HUES48 (cell line): ENCODE measurements around the gene SMLR1.

ENCODE experiments used
- H3K27ac ChIP-seq: one replicate; pipeline ENCODE4 v1.7.0; 2013; ENCODE audit warnings: low read depth, low read length, inconsistent platforms
- H3K27me3 ChIP-seq: 2 replicates; pipeline ENCODE4 v1.6.1; 2013; ENCODE audit warnings: mild to moderate bottlenecking, low read length; ENCODE audit not compliant: control insufficient read depth, insufficient read depth
- H3K36me3 ChIP-seq: 2 replicates; pipeline ENCODE4 v1.6.1; 2013; ENCODE audit warnings: low read length; ENCODE audit not compliant: control insufficient read depth, insufficient read depth
- H3K4me1 ChIP-seq: 2 replicates; pipeline ENCODE4 v1.6.1; 2013; ENCODE audit warnings: mild to moderate bottlenecking, low read length; ENCODE audit not compliant: control insufficient read depth, insufficient read depth
- H3K4me3 ChIP-seq: 2 replicates; pipeline ENCODE4 v1.5.1; 2013; ENCODE audit warnings: mild to moderate bottlenecking, low read depth, low read length
- H3K9ac ChIP-seq: 2 replicates; pipeline ENCODE4 v1.6.1; 2013; ENCODE audit warnings: mild to moderate bottlenecking, low read depth, low read length, moderate library complexity
- H3K9me3 ChIP-seq: 2 replicates; pipeline ENCODE4 v1.6.1; 2013; ENCODE audit warnings: low read length; ENCODE audit not compliant: control insufficient read depth, insufficient read depth

The SMLR1 gene

GRCh38 chr6:130858054-130858453, 30.8 kb downstream of the SMLR1 start:
- no peaks in the 10 kb centered on the region; the same call in 1 of the 2 replicates for H3K36me3 ChIP-seq

GRCh38 chr6:130858498-130859160, 31.4 kb downstream of the SMLR1 start:
- no peak overlapping the region for H3K27ac ChIP-seq
- H3K27me3 ChIP-seq: no peaks in the 10 kb centered on the region
- H3K9me3 ChIP-seq: no peaks in the 10 kb centered on the region
- no peak overlapping the region for H3K4me3 ChIP-seq
- H3K9ac ChIP-seq: no peak overlapping the region
- no peaks in the 10 kb centered on the region; the same call in 1 of the 2 replicates for H3K36me3 ChIP-seq
- H3K4me1 ChIP-seq: peaks cover 29% of the 10 kb centered on the region

More at GRCh38 chr6:130858054-130858453, 30.8 kb downstream of the SMLR1 start:
- Histone ChIP-seq H3K9me3 (no peaks in the 10 kb centered on the region), H3K4me3 (no peak overlapping the region), H3K9ac (no peak overlapping the region), H3K27me3 (no peaks in the 10 kb centered on the region), H3K4me1 (peaks cover 29% of the 10 kb centered on the region), H3K27ac (no peak overlapping the region)

GRCh38 chr6:130859161-130859867, 32.1 kb downstream of the SMLR1 start:
- Histone ChIP-seq H3K9me3 (no peaks in the 10 kb centered on the region), H3K36me3 (no peaks in the 10 kb centered on the region; the same call in 1 of the 2 replicates), H3K4me1 (peaks cover 23% of the 10 kb centered on the region; the same call in 1 of the 2 replicates), H3K27me3 (no peaks in the 10 kb centered on the region), H3K4me3 (no peak overlapping the region), H3K27ac (no peak overlapping the region), H3K9ac (no peak overlapping the region)

GRCh38 chr6:130862370-130862769, 35.2 kb downstream of the SMLR1 start:
- Histone ChIP-seq H3K4me1 (peaks cover 23% of the 10 kb centered on the region; the same call in 1 of the 2 replicates), H3K9ac (no peak overlapping the region), H3K36me3 (peaks cover 6% of the 10 kb centered on the region), H3K4me3 (no peak overlapping the region), H3K9me3 (no peaks in the 10 kb centered on the region), H3K27me3 (no peaks in the 10 kb centered on the region), H3K27ac (peak overlapping the region; percentile 21)

GRCh38 chr6:130863415-130864230, 36.4 kb downstream of the SMLR1 start:
- no peaks in the 10 kb centered on the region for H3K9me3 ChIP-seq
- H3K36me3 ChIP-seq: peaks cover 6% of the 10 kb centered on the region
- no peak overlapping the region for H3K4me3 ChIP-seq
- H3K27me3 ChIP-seq: no peaks in the 10 kb centered on the region
- H3K27ac ChIP-seq: no peak overlapping the region
- H3K4me1 ChIP-seq: peaks cover 21% of the 10 kb centered on the region; the same call in 1 of the 2 replicates
- no peak overlapping the region for H3K9ac ChIP-seq

GRCh38 chr6:130864344-130864743, 37.1 kb downstream of the SMLR1 start:
- Histone ChIP-seq H3K27me3 (no peaks in the 10 kb centered on the region), H3K27ac (no peak overlapping the region), H3K4me3 (no peak overlapping the region), H3K36me3 (peaks cover 6% of the 10 kb centered on the region), H3K9ac (no peak overlapping the region), H3K9me3 (no peaks in the 10 kb centered on the region), H3K4me1 (peaks cover 27% of the 10 kb centered on the region; the same call in 1 of the 2 replicates)

- Histone ChIP-seq H3K9me3 (no peaks in the 10 kb centered on the region), H3K4me3 (no peak overlapping the region), H3K27ac (no peak overlapping the region), H3K9ac (no peak overlapping the region), H3K27me3 (no peaks in the 10 kb centered on the region), H3K36me3 (peaks cover 6% of the 10 kb centered on the region), H3K4me1 (peaks cover 28% of the 10 kb centered on the region; the same call in 1 of the 2 replicates)
Measured at GRCh38 chr6:130865793-130866192, 38.6 kb downstream of the SMLR1 start.

GRCh38 chr6:130869681-130870080, 42.5 kb downstream of the SMLR1 start:
- no peak overlapping the region for H3K27ac ChIP-seq
- no peak overlapping the region for H3K9ac ChIP-seq
- H3K4me3 ChIP-seq: no peak overlapping the region

GRCh38 chr6:130870179-130870880, 43.1 kb downstream of the SMLR1 start:
- Histone ChIP-seq H3K27ac (no peak overlapping the region), H3K4me1 (peaks cover 22% of the 10 kb centered on the region), H3K4me3 (no peak overlapping the region), H3K27me3 (no peaks in the 10 kb centered on the region), H3K9ac (no peak overlapping the region), H3K9me3 (no peaks in the 10 kb centered on the region), H3K36me3 (peaks cover 6% of the 10 kb centered on the region)

More at GRCh38 chr6:130869681-130870080, 42.5 kb downstream of the SMLR1 start:
- no peaks in the 10 kb centered on the region for H3K9me3 ChIP-seq
- peaks cover 22% of the 10 kb centered on the region for H3K4me1 ChIP-seq
- H3K36me3 ChIP-seq: peaks cover 6% of the 10 kb centered on the region
- H3K27me3 ChIP-seq: no peaks in the 10 kb centered on the region

- H3K4me1 ChIP-seq: peaks cover 22% of the 10 kb centered on the region
- no peaks in the 10 kb centered on the region for H3K27me3 ChIP-seq
- H3K27ac ChIP-seq: no peak overlapping the region
- no peak overlapping the region for H3K9ac ChIP-seq
- H3K36me3 ChIP-seq: no peaks in the 10 kb centered on the region
- no peak overlapping the region for H3K4me3 ChIP-seq
- no peaks in the 10 kb centered on the region for H3K9me3 ChIP-seq
Measured at GRCh38 chr6:130872250-130873095, 45.3 kb downstream of the SMLR1 start.
